H1 (cell line): ENCODE measurements around the gene AP1G2. TPM values are rescaled to one million over a fixed set of nuclear protein-coding genes. Genes with fewer than 3 reads are reported as not detected.

Experiments
- ASH2L ChIP-seq: fragments of 200-600, 300-600 bp; sonication (generic); IDR thresholded peaks from one replicate; pipeline ENCODE4 v1.7.1; 2017; ENCODE audit warnings: low read length
- BCL11A ChIP-seq, 2 experiments: IDR thresholded peaks; one replicate each; pipeline ENCODE4 v1.6.1; 2011; ENCODE audit warnings: low read depth in 2 of 2, low read length in 2 of 2, mild to moderate bottlenecking in 2 of 2
- CREB1 ChIP-seq: IDR thresholded peaks from 2 replicates; pipeline ENCODE4 v1.6.1; 2012; ENCODE audit warnings: inconsistent platforms
- KDM5A ChIP-seq: fragments of 200-600 bp; IDR thresholded peaks from 2 replicates; pipeline ENCODE4 v1.7.1; 2012; ENCODE audit warnings: mild to moderate bottlenecking, low read length, inconsistent platforms, mixed read lengths
- RBBP5 ChIP-seq: IDR thresholded peaks from 2 replicates; pipeline ENCODE4 v1.7.1; 2012; ENCODE audit warnings: low read depth, mild to moderate bottlenecking, inconsistent platforms, low read length, moderate library complexity, borderline replicate concordance
- TEAD4 ChIP-seq: IDR thresholded peaks from 2 replicates; pipeline ENCODE4 v1.6.1; 2012; ENCODE audit warnings: low read depth, low read length, inconsistent platforms, mixed read lengths
- polyA plus RNA-seq, 7 experiments: library from polyadenylated mRNA; depleted of rRNA in 3 of 7; stranded (reverse) in 5 of 7; unstranded in 2 of 7; fragments of >200 nt in 5 of 7; fragments of 200-250 nt in 2 of 7; gene quantifications; 1 replicate in 5 of 7; 2 replicates in 1 of 7; 4 replicates in 1 of 7; pipeline versions ENCODE4 v1.2.1 to v1.2.3, GENCODE V29; 2011 to 2013; ENCODE audit warnings: missing spikeins in 2 of 7, mixed read lengths in 2 of 7
- total RNA-seq: library from RNA; stranded (reverse); fragmentation: NEBNext Ultra II Directional; extraction: Animal tissue kit (Norgen Biotek cat#: 25700); gene quantifications from 2 replicates; pipeline ENCODE4 v1.2.1, GENCODE V29; 2021

The AP1G2 gene
- total and polyA plus RNA-seq, 2 of the 8 experiments (the other 6 are each of a cell fraction or from before 2014, with no cell fraction given): 70.9 to 134 TPM

GRCh38 chr14:23513818-23514643 is 53.6 kb downstream of the AP1G2 start (continued):
- TF ChIP-seq TEAD4: no peak
- TF ChIP-seq KDM5A: no peak
- TF ChIP-seq BCL11A (IDR thresholded peaks at IDR 0.05; ENCODE audit: low read depth in 2 of 2, low read length in 2 of 2): no peak
- no peak for TF ChIP-seq CREB1
- TF ChIP-seq RBBP5: no peak
- TF ChIP-seq ASH2L: no peak
